ENCODE measurements around the gene HES5.

The HES5 gene

GRCh38 chr1:2546515-2547209 is 16.6 kb upstream of the HES5 start:
- DNase-seq, result no peak

GRCh38 chr1:2545754-2546514 is 15.9 kb upstream of the HES5 start:
- no peak for DNase-seq

- no peak for DNase-seq
Observed at GRCh38 chr1:2544875-2545640, 15.0 kb upstream of the HES5 start.

GRCh38 chr1:2544093-2544874 is 14.2 kb upstream of the HES5 start:
- no peak for DNase-seq

GRCh38 chr1:2543543-2544092 is 13.6 kb upstream of the HES5 start:
- no peak for DNase-seq

GRCh38 chr1:2542246-2542915 is 12.3 kb upstream of the HES5 start:
- no peak for DNase-seq

- no peak for DNase-seq
Observed at GRCh38 chr1:2541619-2542245, 11.7 kb upstream of the HES5 start.

GRCh38 chr1:2540816-2541492 is 10.9 kb upstream of the HES5 start:
- no peak for DNase-seq

GRCh38 chr1:2539312-2539907 is 9.3 kb upstream of the HES5 start:
- no peak for DNase-seq

- no peak for DNase-seq
Observed at GRCh38 chr1:2538872-2539271, 8.8 kb upstream of the HES5 start.

GRCh38 chr1:2538376-2538775 is 8.3 kb upstream of the HES5 start:
- no peak for DNase-seq

- DNase-seq, result no peak
Observed at GRCh38 chr1:2537784-2538115, 7.7 kb upstream of the HES5 start.

GRCh38 chr1:2535981-2536380 is 5.9 kb upstream of the HES5 start:
- DNase-seq, result no peak

- no peak for DNase-seq
Observed at GRCh38 chr1:2535455-2535854, 5.4 kb upstream of the HES5 start.

GRCh38 chr1:2534687-2535441 is 4.8 kb upstream of the HES5 start:
- no peak for DNase-seq

GRCh38 chr1:2534315-2534686 is 4.2 kb upstream of the HES5 start:
- no peak for DNase-seq

- DNase-seq, result no peak
Observed at GRCh38 chr1:2533365-2533764, 3.3 kb upstream of the HES5 start.

GRCh38 chr1:2532485-2533160 is 2.6 kb upstream of the HES5 start:
- no peak for DNase-seq
